Activated B cell treated with CpG ODN at 0.5 μM for 24 hours (primary cell): ENCODE data around the gene TBC1D26. TPM values are rescaled to one million over a fixed set of nuclear protein-coding genes. Genes with fewer than 3 reads are reported as not detected.
"Not testable (repeated sequence)": the region's sequence is repeated elsewhere in the genome, so short reads cannot be mapped to it uniquely, and the experiment has no call there.

Experiments used
- ATAC-seq: fragments of 200-7000 bp; cut with Tn5 transposase; one replicate; pipeline ENCODE4 v1.10.0; 2021; ENCODE audit warnings: low read depth, mild to moderate bottlenecking, moderate library complexity
- CTCF ChIA-PET: fragments of 350-600 bp; sonication (Branson Sonifier 250); formaldehyde crosslinking; loops from one replicate; lab custom pipeline; 2021; ENCODE audit warnings: antibody characterized with exemption; lab: Charles Lee
- POLR2A ChIA-PET: fragments of 350-600 bp; sonication (Branson Sonifier 250); formaldehyde crosslinking; loops from one replicate; lab custom pipeline; 2021; ENCODE audit warnings: antibody characterized with exemption; lab: Charles Lee
- DNase-seq: peaks from one replicate; pipeline ENCODE4 v3.0.0; 2022
- H3K27ac Mint-ChIP-seq: one replicate; pipeline ENCODE4 v1.8.0; 2020; ENCODE audit warnings: mixed read lengths
- H3K27me3 Mint-ChIP-seq: one replicate; pipeline ENCODE4 v1.8.0; 2021; ENCODE audit warnings: mixed read lengths
- H3K36me3 Mint-ChIP-seq: one replicate; pipeline ENCODE4 v1.8.0; 2021; ENCODE audit warnings: low read depth, mixed read lengths
- H3K4me1 Mint-ChIP-seq: one replicate; pipeline ENCODE4 v1.8.0; 2021; ENCODE audit warnings: mixed read lengths
- H3K4me3 Mint-ChIP-seq: one replicate; pipeline ENCODE4 v1.8.0; 2020; ENCODE audit warnings: mild to moderate bottlenecking, mixed read lengths
- H3K9me3 Mint-ChIP-seq: one replicate; pipeline ENCODE4 v1.8.0; 2020; ENCODE audit warnings: mixed read lengths
- intact Hi-C: fragments of 100-400 bp; cut with micrococcal nuclease; formaldehyde crosslinking; loops from one replicate; pipeline ENCODE4 v1.15.1; 2024
- total RNA-seq: library from RNA; stranded (reverse); gene quantifications from 2 replicates; pipeline ENCODE4 v1.2.3, GENCODE V29; 2022

Gene TBC1D26
- total RNA-seq, result 0.18 TPM in 1 of 2 replicates, not detected in the other

DNA sequence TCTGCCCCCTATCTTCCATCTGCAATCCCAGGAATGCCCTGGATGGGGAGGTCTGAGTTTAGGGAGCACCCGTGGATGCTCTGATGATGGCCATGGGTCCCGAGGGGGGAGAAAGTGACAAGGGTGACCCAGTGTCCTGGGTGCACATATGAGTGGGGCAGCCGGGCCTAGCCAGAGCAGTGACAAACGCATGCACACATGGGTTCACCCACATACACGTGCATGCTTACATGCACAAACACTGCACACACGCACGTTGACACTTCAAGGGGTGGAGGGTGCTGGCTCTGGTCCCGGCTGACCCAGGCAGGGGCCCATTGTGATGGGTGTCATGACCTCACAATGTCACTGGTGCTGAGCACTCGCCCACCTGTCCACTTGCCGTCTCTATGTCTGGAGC lies at the start of gene TBC1D26:
TSS of gene TBC1D26 (plus strand) at position 384 of the 400 bp plus-strand sequence. CDS start 3,066 bp downstream, outside the sequence.
- intact Hi-C loops, H3K4me3 Mint-ChIP-seq, H3K4me1 Mint-ChIP-seq, ATAC-seq, H3K27ac Mint-ChIP-seq, CTCF ChIA-PET, H3K9me3 Mint-ChIP-seq, H3K36me3 Mint-ChIP-seq, DNase-seq, H3K27me3 Mint-ChIP-seq, POLR2A ChIA-PET: not testable (repeated sequence)

DNA sequence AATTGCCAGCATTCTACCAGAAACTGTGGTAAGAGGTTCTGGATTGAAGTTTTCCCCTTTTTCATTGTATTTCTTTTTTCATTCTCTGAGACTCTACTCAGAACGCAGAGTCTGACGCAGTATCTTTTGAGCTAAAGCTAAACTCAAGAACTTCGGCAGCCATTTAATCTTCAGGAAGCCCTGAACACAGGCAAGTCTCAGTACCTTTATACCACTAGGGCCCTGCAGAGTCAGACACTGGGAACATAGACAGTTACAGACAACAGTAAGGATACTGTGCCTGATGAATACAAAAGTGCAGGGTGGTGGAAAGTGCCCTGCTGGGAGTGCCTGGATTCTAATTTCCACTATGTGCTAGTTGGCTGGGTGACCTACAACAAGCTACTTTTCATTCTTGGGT lies 48.9 kb upstream of the TBC1D26 start:
- ATAC-seq, DNase-seq, intact Hi-C loops, POLR2A ChIA-PET, CTCF ChIA-PET, H3K27ac Mint-ChIP-seq, H3K27me3 Mint-ChIP-seq, H3K9me3 Mint-ChIP-seq, H3K36me3 Mint-ChIP-seq: not testable (repeated sequence)
- H3K4me1 Mint-ChIP-seq, result peaks cover 13% of the 10 kb centered on the region
- peak overlapping the region; percentile 96 for H3K4me3 Mint-ChIP-seq

- CTCF ChIA-PET, H3K9me3 Mint-ChIP-seq, H3K27me3 Mint-ChIP-seq, H3K36me3 Mint-ChIP-seq, intact Hi-C loops, POLR2A ChIA-PET: not testable (repeated sequence)
- DNase-seq (peak; percentile 75), ATAC-seq (peak; percentile 98)
- Mint-ChIP-seq H3K27ac (peak within 1 kb of the TSS; percentile 87), H3K4me3 (peak within 1 kb of the TSS; percentile 96), H3K4me1 (peaks cover 13% of the 10 kb centered on the region)
Measured at GRCh38 chr17:15683824-15684478, 48.1 kb upstream of the TBC1D26 start, which contains the start of gene TRIM16. Gene TRIM16, minus strand, starts transcription at chr17:15684311. Its CDS starts 32,702 bp downstream, at chr17:15651609.

GRCh38 chr17:15687494-15687893 lies 44.6 kb upstream of the TBC1D26 start:
- H3K27me3 Mint-ChIP-seq, H3K36me3 Mint-ChIP-seq, H3K27ac Mint-ChIP-seq, CTCF ChIA-PET, H3K9me3 Mint-ChIP-seq, ATAC-seq, POLR2A ChIA-PET, intact Hi-C loops, DNase-seq, H3K4me3 Mint-ChIP-seq: not testable (repeated sequence)
- H3K4me1 Mint-ChIP-seq, result peaks cover 13% of the 10 kb centered on the region

GRCh38 chr17:15698967-15699366 lies 33.1 kb upstream of the TBC1D26 start:
- POLR2A ChIA-PET, result interaction anchor here (0.6 kb wide), 1 partner anchor 321 kb away, joined by 4 read pairs; no protein-coding TSS in a partner anchor
- intact Hi-C loops, result loop anchor here (2.0 kb wide), 1 partner anchor 300 kb away; the partner anchor contains the start of genes TTC19 and ZSWIM7
- Mint-ChIP-seq H3K27ac (peak overlapping the region; percentile 87), H3K36me3 (peaks cover 13% of the 10 kb centered on the region), H3K4me3 (peak overlapping the region; percentile 96)
- DNase-seq, H3K27me3 Mint-ChIP-seq, H3K4me1 Mint-ChIP-seq, ATAC-seq, CTCF ChIA-PET, H3K9me3 Mint-ChIP-seq: not testable (repeated sequence)

- H3K4me1 Mint-ChIP-seq, H3K27me3 Mint-ChIP-seq, CTCF ChIA-PET, H3K9me3 Mint-ChIP-seq: not testable (repeated sequence)
- H3K36me3 Mint-ChIP-seq, result peaks cover 13% of the 10 kb centered on the region
- DNase-seq (peak; percentile 86), ATAC-seq (peak; percentile 97)
- intact Hi-C loops, result loop anchor here (2.0 kb wide), 1 partner anchor 299 kb away; the partner anchor contains the start of genes TTC19 and ZSWIM7
- POLR2A ChIA-PET, result interaction anchor here (0.6 kb wide), 2 partner anchors 143 to 321 kb away, joined by 4 to 5 read pairs; no protein-coding TSS in a partner anchor
- peak within 1 kb of the TSS; percentile 96 for H3K4me3 Mint-ChIP-seq
- H3K27ac Mint-ChIP-seq, result peak within 1 kb of the TSS; percentile 87
Measured at GRCh38 chr17:15699413-15699924, 32.6 kb upstream of the TBC1D26 start, which contains the start of gene ZNF286A. Gene ZNF286A, plus strand, starts transcription at chr17:15699752. Its CDS starts 578 bp downstream, at chr17:15700330.

DNA sequence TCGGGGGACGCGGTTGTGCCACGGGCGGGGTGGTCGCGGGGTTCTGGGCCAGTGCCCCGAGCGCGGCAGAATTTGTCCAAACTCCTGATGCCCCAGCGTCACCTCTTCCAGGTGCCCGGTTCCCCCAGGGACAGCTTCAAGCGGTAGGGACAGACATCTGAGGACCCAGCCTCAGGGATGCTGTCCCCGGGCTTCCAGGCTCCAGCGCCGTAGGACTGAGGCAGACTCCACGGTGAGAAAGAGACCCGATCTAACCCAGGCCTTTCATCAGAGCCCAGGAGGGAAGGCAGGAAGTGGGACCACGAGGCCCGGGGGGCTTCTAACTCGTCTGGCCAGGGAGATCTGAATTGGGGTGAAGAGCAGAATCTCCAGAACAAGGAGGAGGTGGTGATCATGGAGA lies 32.1 kb upstream of the TBC1D26 start:
- H3K27me3 Mint-ChIP-seq, ATAC-seq, CTCF ChIA-PET, H3K9me3 Mint-ChIP-seq, DNase-seq, H3K4me1 Mint-ChIP-seq: not testable (repeated sequence)
- intact Hi-C loops, result loop anchor here (2.0 kb wide), 1 partner anchor 299 kb away; the partner anchor contains the start of genes TTC19 and ZSWIM7
- Mint-ChIP-seq H3K36me3 (peaks cover 14% of the 10 kb centered on the region), H3K27ac (peak overlapping the region; percentile 87), H3K4me3 (peak overlapping the region; percentile 96)
- POLR2A ChIA-PET, result interaction anchor here (0.6 kb wide), 1 partner anchor 144 kb away, joined by 5 read pairs; no protein-coding TSS in a partner anchor

DNA sequence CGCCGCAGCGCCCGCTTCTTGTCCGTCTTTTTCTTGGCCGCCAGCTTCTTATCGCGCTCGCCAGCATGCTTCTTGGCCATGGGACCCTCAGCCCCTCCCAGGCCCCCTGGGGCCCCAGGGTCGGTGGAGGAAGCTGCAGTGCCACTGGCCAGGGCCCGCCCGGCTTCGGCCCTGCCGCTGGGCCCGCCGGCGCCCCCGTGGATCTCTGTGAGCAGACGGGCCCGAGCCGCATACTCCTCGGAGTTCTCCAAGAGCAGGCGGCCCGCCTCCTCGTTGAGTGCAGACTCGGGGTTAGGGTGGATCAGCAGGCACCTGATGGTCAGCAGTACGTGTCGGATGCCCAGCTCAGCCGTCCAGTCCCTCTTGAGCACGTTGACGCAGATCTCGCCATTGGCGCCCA lies 27.8 kb upstream of the TBC1D26 start:
- H3K4me1 Mint-ChIP-seq, POLR2A ChIA-PET, ATAC-seq, H3K4me3 Mint-ChIP-seq, CTCF ChIA-PET, H3K27me3 Mint-ChIP-seq, H3K27ac Mint-ChIP-seq, DNase-seq, intact Hi-C loops: not testable (repeated sequence)
- Mint-ChIP-seq H3K9me3 (peaks cover 11% of the 10 kb centered on the region), H3K36me3 (peaks cover 47% of the 10 kb centered on the region)

DNA sequence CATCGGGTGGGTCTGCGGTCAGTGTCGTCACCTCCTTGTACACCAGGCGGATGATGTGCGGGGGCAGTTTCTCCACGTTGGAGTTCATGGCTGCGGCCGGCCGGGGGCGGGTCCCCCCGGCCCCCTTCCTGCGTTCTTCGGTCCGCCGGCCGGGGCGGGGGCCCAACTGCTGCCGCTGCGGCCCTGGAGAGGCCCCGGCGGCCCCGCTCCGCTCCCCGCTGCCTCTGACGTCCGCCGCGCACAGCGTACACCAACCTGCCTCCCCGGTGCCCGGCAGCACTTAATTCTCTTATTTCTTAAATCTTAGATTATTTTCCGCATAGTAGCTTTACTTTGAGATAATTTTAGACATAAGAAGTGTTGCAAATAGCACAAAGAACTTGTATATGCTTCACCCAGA lies 27.3 kb upstream of the TBC1D26 start:
- H3K4me1 Mint-ChIP-seq, DNase-seq, CTCF ChIA-PET, intact Hi-C loops, H3K27me3 Mint-ChIP-seq, ATAC-seq, H3K4me3 Mint-ChIP-seq, POLR2A ChIA-PET, H3K27ac Mint-ChIP-seq: not testable (repeated sequence)
- H3K9me3 Mint-ChIP-seq, result peaks cover 15% of the 10 kb centered on the region
- peaks cover 48% of the 10 kb centered on the region for H3K36me3 Mint-ChIP-seq

GRCh38 chr17:15708879-15709278 lies 23.2 kb upstream of the TBC1D26 start:
- peaks cover 18% of the 10 kb centered on the region for H3K9me3 Mint-ChIP-seq
- CTCF ChIA-PET, DNase-seq, intact Hi-C loops, POLR2A ChIA-PET, H3K27ac Mint-ChIP-seq, H3K27me3 Mint-ChIP-seq, H3K4me3 Mint-ChIP-seq, H3K4me1 Mint-ChIP-seq, ATAC-seq: not testable (repeated sequence)
- H3K36me3 Mint-ChIP-seq, result peaks cover 58% of the 10 kb centered on the region

- DNase-seq, H3K4me1 Mint-ChIP-seq, H3K27ac Mint-ChIP-seq, CTCF ChIA-PET, H3K4me3 Mint-ChIP-seq, intact Hi-C loops, POLR2A ChIA-PET, H3K9me3 Mint-ChIP-seq, H3K27me3 Mint-ChIP-seq, ATAC-seq: not testable (repeated sequence)
- H3K36me3 Mint-ChIP-seq, result peaks cover 44% of the 10 kb centered on the region
Measured at GRCh38 chr17:15716601-15717563, 15.2 kb upstream of the TBC1D26 start.
